ENCODE data around the gene TRAF4. TPM values are rescaled to one million over a fixed set of nuclear protein-coding genes. Genes with fewer than 3 reads are reported as not detected.
A peak's percentile ranks its signal among the peaks of the same experiment; 100 is the strongest.

Gene TRAF4
- total RNA-seq, 1 experiment from 2014 or later: 127 TPM

DNA sequence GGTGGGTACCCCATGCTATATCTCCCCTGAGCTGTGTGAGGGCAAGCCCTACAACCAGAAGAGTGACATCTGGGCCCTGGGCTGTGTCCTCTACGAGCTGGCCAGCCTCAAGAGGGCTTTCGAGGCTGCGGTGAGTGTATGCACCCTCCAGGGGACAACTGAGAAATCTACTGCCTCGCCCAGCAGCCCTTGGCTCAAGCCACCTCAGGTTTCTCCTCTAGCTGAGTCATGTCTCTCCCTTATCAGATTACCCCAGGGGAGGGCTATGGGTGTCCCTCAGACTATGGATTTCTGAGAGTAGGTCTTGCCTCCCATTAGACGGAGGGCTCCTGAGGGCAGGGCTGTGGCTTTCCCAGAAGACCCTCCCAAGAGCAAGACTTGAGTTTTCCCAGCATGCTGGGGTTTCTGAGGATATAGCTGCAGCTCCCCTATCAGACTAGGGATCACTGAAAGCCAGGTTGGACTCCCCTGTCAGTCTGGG is 8.5 kb upstream of the TRAF4 start:
- intact Hi-C loops (cut with micrococcal nuclease): no loop called here
- Histone ChIP-seq H3K36me3 (ENCODE audit: control insufficient read depth in 1 of 2, insufficient read depth in 2 of 2, low read length in 2 of 2) (no peaks in the 10 kb centered on the region), H4K20me1 (ENCODE audit: insufficient read depth) (no peaks in the 10 kb centered on the region), H2AFZ (ENCODE audit: low read depth, low read length, poor library complexity, severe bottlenecking) (no peak overlapping the region), H3K4me1 (ENCODE audit: control insufficient read depth in 1 of 2, insufficient read depth in 2 of 2, low read length in 2 of 2) (peaks cover 14 to 19% of the 10 kb centered on the region in 2 experiments), H3K9me2 (ENCODE audit: insufficient read depth) (no peaks in the 10 kb centered on the region), H3K79me2 (ENCODE audit: insufficient read depth, low read length) (no peaks in the 10 kb centered on the region), H3K9me3 (ENCODE audit: control insufficient read depth in 1 of 2, insufficient read depth in 1 of 2, low read depth in 1 of 2, low read length in 2 of 2) (no peaks in the 10 kb centered on the region), H3K27me3 (ENCODE audit: insufficient read depth, low read length) (no peaks in the 10 kb centered on the region), H3K9ac (ENCODE audit: low read length) (peak overlapping the region; percentile 26; the same call in 1 of the 2 replicates), H3K4me2 (ENCODE audit: low read length) (peak overlapping the region; percentile 61), H3K4me3 (replicated peaks in 1 of 2; ENCODE audit: low read depth in 1 of 2, low read length in 2 of 2) (peak overlapping the region in 1 of 2 experiments; percentile 11; a peak in 1 of 4 replicates), H3K27ac (ENCODE audit: low read depth, low read length) (peak overlapping the region; percentile 57)
- ATAC-seq (peak; percentile 89), DNase-seq (ENCODE audit: low read depth, low spot score) (no peak)
- BruUV-seq (replicated peaks): no TSS peak
- RAD21 ChIA-PET (ENCODE audit: low non-redundant PET in 1 of 2, low total read pairs in 2 of 2, uncharacterized antibody in 2 of 2, unreplicated experiment in 2 of 2): interaction anchor here (0.6 to 1.2 kb wide), 2 partner anchors 8 to 144 kb away, joined by 3 read pairs; no protein-coding TSS in a partner anchor
- POLR2A ChIA-PET: interaction anchor here (0.6 to 1.4 kb wide), 4 partner anchors 8 to 15 kb away, joined by 3 to 6 read pairs (median 4); partner anchors contain the start of gene RPL23A
- TF ChIP-seq, protein P1, sequence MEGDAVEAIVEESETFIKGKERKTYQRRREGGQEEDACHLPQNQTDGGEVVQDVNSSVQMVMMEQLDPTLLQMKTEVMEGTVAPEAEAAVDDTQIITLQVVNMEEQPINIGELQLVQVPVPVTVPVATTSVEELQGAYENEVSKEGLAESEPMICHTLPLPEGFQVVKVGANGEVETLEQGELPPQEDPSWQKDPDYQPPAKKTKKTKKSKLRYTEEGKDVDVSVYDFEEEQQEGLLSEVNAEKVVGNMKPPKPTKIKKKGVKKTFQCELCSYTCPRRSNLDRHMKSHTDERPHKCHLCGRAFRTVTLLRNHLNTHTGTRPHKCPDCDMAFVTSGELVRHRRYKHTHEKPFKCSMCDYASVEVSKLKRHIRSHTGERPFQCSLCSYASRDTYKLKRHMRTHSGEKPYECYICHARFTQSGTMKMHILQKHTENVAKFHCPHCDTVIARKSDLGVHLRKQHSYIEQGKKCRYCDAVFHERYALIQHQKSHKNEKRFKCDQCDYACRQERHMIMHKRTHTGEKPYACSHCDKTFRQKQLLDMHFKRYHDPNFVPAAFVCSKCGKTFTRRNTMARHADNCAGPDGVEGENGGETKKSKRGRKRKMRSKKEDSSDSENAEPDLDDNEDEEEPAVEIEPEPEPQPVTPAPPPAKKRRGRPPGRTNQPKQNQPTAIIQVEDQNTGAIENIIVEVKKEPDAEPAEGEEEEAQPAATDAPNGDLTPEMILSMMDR (IDR thresholded peaks at IDR 0.05 in 2 of 3, conservative IDR thresholded peaks at IDR 0.05 in 1 of 3; ENCODE audit: borderline replicate concordance in 1 of 3, insufficient read depth in 1 of 3, low read depth in 2 of 3, low read length in 2 of 3): 0 out of 6 replicates have a peak, but pooled peaks of 1 of the 3 experiments have one; percentile 11
- TF ChIP-seq SP1 (IDR thresholded peaks at IDR 0.05; ENCODE audit: low read depth): 0 out of 2 replicates have a peak, but pooled peaks have one; percentile 26
- no peak for TF ChIP-seq SIN3A (IDR thresholded peaks at IDR 0.05; ENCODE audit: low read depth)
- no peak for TF ChIP-seq CBX3 (IDR thresholded peaks at IDR 0.05; ENCODE audit: low read depth)
- TF ChIP-seq, protein P2, sequence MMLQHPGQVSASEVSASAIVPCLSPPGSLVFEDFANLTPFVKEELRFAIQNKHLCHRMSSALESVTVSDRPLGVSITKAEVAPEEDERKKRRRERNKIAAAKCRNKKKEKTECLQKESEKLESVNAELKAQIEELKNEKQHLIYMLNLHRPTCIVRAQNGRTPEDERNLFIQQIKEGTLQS (IDR thresholded peaks at IDR 0.05): no peak
- TF ChIP-seq EZH2phosphoT487 (IDR thresholded peaks at IDR 0.05; ENCODE audit: borderline replicate concordance): no peak
- TF ChIP-seq, protein P3, sequence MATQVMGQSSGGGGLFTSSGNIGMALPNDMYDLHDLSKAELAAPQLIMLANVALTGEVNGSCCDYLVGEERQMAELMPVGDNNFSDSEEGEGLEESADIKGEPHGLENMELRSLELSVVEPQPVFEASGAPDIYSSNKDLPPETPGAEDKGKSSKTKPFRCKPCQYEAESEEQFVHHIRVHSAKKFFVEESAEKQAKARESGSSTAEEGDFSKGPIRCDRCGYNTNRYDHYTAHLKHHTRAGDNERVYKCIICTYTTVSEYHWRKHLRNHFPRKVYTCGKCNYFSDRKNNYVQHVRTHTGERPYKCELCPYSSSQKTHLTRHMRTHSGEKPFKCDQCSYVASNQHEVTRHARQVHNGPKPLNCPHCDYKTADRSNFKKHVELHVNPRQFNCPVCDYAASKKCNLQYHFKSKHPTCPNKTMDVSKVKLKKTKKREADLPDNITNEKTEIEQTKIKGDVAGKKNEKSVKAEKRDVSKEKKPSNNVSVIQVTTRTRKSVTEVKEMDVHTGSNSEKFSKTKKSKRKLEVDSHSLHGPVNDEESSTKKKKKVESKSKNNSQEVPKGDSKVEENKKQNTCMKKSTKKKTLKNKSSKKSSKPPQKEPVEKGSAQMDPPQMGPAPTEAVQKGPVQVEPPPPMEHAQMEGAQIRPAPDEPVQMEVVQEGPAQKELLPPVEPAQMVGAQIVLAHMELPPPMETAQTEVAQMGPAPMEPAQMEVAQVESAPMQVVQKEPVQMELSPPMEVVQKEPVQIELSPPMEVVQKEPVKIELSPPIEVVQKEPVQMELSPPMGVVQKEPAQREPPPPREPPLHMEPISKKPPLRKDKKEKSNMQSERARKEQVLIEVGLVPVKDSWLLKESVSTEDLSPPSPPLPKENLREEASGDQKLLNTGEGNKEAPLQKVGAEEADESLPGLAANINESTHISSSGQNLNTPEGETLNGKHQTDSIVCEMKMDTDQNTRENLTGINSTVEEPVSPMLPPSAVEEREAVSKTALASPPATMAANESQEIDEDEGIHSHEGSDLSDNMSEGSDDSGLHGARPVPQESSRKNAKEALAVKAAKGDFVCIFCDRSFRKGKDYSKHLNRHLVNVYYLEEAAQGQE (IDR thresholded peaks at IDR 0.05; ENCODE audit: low read depth): no peak
- TF ChIP-seq, protein P4, sequence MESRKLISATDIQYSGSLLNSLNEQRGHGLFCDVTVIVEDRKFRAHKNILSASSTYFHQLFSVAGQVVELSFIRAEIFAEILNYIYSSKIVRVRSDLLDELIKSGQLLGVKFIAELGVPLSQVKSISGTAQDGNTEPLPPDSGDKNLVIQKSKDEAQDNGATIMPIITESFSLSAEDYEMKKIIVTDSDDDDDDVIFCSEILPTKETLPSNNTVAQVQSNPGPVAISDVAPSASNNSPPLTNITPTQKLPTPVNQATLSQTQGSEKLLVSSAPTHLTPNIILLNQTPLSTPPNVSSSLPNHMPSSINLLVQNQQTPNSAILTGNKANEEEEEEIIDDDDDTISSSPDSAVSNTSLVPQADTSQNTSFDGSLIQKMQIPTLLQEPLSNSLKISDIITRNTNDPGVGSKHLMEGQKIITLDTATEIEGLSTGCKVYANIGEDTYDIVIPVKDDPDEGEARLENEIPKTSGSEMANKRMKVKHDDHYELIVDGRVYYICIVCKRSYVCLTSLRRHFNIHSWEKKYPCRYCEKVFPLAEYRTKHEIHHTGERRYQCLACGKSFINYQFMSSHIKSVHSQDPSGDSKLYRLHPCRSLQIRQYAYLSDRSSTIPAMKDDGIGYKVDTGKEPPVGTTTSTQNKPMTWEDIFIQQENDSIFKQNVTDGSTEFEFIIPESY (IDR thresholded peaks at IDR 0.05; ENCODE audit: extremely low read depth, insufficient replicate concordance, low read length): no peak
- CTCF ChIA-PET: interaction anchor here (1.0 to 1.2 kb wide), 2 partner anchors 15 to 28 kb away, joined by 5 read pairs; no protein-coding TSS in a partner anchor

Measured in HCT116 (cell line).